Activated naive CD4-positive, alpha-beta T cell treated with anti-CD3 and anti-CD28 coated beads, Interleukin-2, amount 50 U/mL, for 72 hours (primary cell): ENCODE measurements around the gene PKD1. TPM values are rescaled to one million over a fixed set of nuclear protein-coding genes. Genes with fewer than 3 reads are reported as not detected.

Experiments used
- ATAC-seq, 2 donors: fragments of 150-1000 bp; cut with Tn5 transposase; 2 replicates each; pipeline ENCODE4 v1.10.0; 2021; ENCODE audit warnings: mild to moderate bottlenecking in 2 of 2, moderate library complexity in 2 of 2
- DNase-seq, 2 donors: peaks; one replicate each; pipeline ENCODE4 v3.0.0; 2021 to 2022; ENCODE audit warnings: low spot score in 2 of 2
- H3K27ac Mint-ChIP-seq, 2 donors: one replicate each; pipeline ENCODE4 v1.8.0; 2022; ENCODE audit warnings: mild to moderate bottlenecking in 2 of 2, mixed read lengths in 2 of 2
- H3K36me3 Mint-ChIP-seq, 2 donors: one replicate each; pipeline ENCODE4 v1.8.0; 2022; ENCODE audit warnings: mixed read lengths in 2 of 2
- H3K9me3 Mint-ChIP-seq, 2 donors: one replicate each; pipeline ENCODE4 v1.8.0; 2022; ENCODE audit warnings: mixed read lengths in 2 of 2
- total RNA-seq, 2 donors: library from RNA; stranded (reverse); gene quantifications; one replicate each; pipeline ENCODE4 v1.2.3, GENCODE V29; 2022

The PKD1 gene
- total RNA-seq, 2 donors from 2014 or later, result 77.0 to 87.6 TPM

DNA sequence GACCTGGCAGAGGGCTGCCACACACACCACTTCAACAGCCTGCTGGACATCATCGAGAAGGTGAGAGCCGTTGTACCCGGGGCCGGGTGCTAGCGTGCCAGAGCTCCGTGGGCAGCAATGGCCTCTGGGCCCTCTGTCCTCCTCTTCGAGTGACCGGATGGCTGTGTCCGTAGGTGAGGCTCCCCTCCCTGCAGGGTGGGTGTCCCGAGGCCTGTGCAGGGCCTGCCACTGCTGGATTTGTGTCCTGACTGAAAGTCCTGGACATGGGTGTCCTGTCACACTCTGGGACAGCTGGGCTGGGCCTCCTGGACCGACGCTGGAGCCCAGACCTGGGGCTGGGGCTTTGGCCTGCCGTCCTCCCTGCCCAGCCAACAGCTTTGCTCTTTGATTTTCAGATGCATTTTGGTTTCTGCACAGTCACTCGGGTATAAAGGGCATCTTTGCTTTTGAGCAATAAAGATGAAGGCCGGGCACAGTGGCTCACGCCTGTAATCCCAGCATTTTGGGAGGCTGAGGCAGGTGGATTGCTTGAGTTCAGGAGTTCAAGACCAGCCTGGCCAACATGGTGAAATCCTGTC lies 71.2 kb downstream of the PKD1 start:
- Mint-ChIP-seq H3K36me3 (peaks cover 4 to 6% of the 10 kb centered on the region in 2 donors), H3K9me3 (no peaks in the 10 kb centered on the region), H3K27ac (no peak overlapping the region)
- ATAC-seq (no peak), DNase-seq (no peak)

DNA sequence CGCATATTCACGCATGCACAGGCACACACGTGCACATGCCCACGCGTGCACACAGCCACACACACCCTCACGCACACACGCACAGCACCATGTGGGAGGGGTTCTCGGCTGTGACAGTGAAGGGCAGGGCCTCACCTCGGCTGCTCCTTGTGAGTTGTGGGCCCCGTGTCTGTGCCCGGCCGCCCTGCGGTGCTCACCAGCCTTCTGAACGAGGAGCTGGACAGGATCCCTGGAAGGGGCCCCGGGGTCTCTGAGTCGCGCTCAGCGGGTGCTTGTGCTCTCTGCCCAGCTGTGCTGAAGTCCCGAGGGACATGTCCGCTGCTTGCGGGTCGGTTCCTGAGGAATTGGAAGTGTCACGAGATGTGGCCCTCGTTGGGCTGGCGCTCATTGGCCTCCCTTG lies 71.8 kb downstream of the PKD1 start:
- Mint-ChIP-seq H3K36me3 (peaks cover 4 to 6% of the 10 kb centered on the region in 2 donors), H3K27ac (peak overlapping the region in 1 of 2 donors; percentile 24), H3K9me3 (no peaks in the 10 kb centered on the region)
- DNase-seq, result no peak
- ATAC-seq, result no peak

DNA sequence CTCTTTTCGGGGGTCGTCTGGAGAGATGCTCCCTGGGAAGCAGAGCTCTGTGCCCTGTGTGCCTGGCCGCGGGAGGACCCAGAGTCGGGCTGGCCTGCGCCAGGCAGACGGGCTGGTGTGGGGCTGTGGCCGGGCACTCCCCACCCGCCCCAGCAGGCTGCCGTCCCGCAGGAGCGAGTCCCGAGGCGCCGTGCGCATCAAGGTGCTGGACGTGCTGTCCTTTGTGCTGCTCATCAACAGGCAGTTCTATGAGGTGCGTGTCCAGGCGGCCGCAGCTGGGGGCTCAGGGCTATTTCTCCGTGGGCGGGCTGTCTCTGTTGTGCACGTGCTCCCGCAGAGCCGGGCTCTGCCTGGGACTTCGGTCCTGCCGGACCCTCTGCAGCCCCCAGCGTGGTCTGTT lies 72.9 kb downstream of the PKD1 start:
- Mint-ChIP-seq H3K9me3 (no peaks in the 10 kb centered on the region), H3K36me3 (peaks cover 4 to 6% of the 10 kb centered on the region in 2 donors), H3K27ac (peak overlapping the region in 1 of 2 donors; percentile 24)
- DNase-seq (no peak), ATAC-seq (no peak)

DNA sequence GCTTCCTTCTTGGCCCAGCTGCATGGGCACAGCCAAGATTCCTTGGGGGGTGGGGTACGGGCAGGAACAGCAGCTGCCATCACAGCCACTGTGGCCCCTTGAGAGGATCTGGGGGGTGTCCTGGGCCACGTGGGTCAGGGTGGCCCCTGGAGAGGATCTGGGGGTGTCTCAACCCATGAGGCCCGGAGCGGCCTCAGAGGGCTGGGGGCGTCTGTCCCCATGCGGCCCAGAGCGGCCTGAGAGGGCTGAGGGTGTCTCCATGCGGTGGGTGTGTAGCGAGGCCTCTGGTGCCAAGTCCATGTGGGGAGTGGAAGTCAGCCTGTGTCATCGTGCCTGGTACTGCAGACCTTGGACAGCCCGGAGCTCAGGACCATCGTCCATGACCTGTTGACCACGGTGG lies 74.2 kb downstream of the PKD1 start:
- ATAC-seq (no peak), DNase-seq (no peak)
- H3K36me3 Mint-ChIP-seq, result peaks cover 4 to 6% of the 10 kb centered on the region in 2 donors
- H3K9me3 Mint-ChIP-seq, result no peaks in the 10 kb centered on the region
- H3K27ac Mint-ChIP-seq, result no peak overlapping the region

DNA sequence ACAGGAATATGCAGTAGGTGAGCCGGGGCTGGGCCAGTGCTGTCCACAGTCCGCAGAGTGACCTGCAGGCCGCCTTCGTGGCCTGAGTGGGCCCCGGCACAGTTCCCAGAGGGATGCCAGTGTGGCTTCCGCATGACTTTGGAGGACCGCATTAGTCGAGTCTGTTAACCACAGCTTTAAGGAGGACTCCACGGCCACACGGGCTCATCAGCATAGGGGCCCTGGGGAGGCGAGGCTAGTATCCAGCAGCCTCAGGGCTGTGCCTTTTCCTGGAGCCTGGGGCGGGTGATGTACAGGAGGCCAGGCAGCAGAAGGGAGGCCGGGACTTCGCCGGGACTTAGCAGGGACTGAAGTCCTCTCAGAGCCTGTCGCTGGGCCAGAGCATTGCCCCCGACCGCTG lies 74.7 kb downstream of the PKD1 start:
- no peak for ATAC-seq
- no peaks in the 10 kb centered on the region for H3K9me3 Mint-ChIP-seq
- H3K27ac Mint-ChIP-seq, result no peak overlapping the region
- H3K36me3 Mint-ChIP-seq, result peaks cover under 1 to 4% of the 10 kb centered on the region in 2 donors
- no peak for DNase-seq

DNA sequence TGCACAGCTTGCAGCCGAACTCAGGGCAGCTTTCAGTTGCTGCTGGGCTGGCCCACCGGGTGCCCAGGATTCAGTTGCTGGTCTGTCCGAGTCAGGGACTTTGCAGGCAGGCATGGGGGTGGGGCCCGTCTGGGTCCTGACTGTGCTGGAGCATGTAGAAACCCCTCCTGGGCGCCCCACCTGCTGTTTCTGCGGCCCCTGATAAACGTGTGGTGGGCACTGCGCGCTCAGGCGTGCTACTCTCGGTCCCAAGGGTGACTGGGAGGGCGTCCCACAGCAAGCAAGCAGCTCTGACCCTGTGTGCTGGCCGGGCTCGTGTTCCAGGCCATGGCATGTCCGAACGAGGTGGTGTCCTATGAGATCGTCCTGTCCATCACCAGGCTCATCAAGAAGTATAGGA lies 75.4 kb downstream of the PKD1 start:
- ATAC-seq (no peak), DNase-seq (no peak)
- Mint-ChIP-seq H3K9me3 (no peaks in the 10 kb centered on the region), H3K27ac (no peak overlapping the region), H3K36me3 (no peaks in the 10 kb centered on the region)

DNA sequence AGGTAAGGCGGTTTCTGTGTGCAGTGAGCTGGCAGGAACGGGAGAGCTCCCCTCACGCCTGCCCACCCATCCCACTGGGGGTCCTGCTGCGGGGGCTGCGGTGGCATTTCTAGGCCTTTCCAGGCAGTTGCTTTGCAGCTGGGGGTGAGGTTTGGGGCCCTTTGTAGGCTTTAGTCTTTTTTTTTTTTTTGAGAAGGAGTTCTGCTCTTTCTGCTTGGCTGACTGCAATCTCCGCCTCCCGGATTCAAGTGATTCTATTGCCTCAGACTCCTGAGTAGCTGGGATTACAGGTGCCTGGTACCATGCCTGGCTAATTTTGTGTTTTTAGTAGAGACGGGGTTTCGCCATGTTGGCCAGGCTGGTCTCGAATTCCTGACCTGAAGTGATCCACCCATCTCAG lies 76.8 kb downstream of the PKD1 start:
- DNase-seq, result no peak
- H3K36me3 Mint-ChIP-seq, result no peaks in the 10 kb centered on the region
- ATAC-seq, result no peak

DNA sequence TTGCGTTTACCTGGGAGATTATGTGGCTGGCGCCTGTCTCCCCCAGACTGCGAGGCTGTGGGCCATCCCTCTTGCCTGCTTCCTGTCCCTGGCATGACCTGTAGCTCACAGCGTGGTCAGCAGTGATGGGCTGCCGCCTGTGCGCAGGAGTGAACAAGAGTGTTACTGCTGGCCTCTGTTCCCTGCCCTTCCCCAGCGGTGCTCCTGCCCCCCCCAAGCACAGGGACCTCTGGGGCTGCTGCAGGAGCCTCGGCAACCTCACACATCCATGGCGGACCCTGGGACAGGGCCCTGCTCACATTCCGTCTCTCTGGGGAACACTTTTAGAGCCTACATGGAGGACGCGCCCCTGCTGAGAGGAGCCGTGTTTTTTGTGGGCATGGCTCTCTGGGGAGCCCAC lies 77.3 kb downstream of the PKD1 start:
- Mint-ChIP-seq H3K36me3 (no peaks in the 10 kb centered on the region), H3K9me3 (no peaks in the 10 kb centered on the region), H3K27ac (peak overlapping the region in 1 of 2 donors; percentile 50)
- no peak for ATAC-seq
- no peak for DNase-seq

More for the DNA sequence above, 76.8 kb downstream of the PKD1 start:
- Mint-ChIP-seq H3K27ac (peak overlapping the region in 1 of 2 donors; percentile 50), H3K9me3 (no peaks in the 10 kb centered on the region)

DNA sequence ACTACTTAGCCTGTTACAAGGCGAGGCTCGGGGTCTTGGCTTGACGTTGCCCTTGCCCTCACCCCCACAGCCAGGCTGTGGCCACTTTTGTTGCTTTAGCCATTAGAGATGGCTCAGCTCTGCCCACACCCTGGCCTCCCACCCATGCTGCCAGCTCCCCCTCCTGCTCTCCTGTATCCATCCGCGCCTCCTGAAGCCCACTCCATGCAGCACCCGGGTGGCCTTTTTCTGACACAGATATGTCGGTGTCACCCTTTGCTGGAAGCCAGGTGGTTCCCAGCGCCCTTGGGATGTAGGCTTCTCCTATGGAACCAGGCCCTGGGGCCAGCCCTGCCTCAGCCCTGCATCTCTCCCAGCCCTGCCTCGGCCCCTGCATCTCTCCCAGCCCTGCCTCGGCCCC lies 78.3 kb downstream of the PKD1 start:
- DNase-seq (no peak), ATAC-seq (no peak)
- Mint-ChIP-seq H3K36me3 (no peaks in the 10 kb centered on the region), H3K27ac (peak overlapping the region; percentile 16 to 27), H3K9me3 (no peaks in the 10 kb centered on the region)

DNA sequence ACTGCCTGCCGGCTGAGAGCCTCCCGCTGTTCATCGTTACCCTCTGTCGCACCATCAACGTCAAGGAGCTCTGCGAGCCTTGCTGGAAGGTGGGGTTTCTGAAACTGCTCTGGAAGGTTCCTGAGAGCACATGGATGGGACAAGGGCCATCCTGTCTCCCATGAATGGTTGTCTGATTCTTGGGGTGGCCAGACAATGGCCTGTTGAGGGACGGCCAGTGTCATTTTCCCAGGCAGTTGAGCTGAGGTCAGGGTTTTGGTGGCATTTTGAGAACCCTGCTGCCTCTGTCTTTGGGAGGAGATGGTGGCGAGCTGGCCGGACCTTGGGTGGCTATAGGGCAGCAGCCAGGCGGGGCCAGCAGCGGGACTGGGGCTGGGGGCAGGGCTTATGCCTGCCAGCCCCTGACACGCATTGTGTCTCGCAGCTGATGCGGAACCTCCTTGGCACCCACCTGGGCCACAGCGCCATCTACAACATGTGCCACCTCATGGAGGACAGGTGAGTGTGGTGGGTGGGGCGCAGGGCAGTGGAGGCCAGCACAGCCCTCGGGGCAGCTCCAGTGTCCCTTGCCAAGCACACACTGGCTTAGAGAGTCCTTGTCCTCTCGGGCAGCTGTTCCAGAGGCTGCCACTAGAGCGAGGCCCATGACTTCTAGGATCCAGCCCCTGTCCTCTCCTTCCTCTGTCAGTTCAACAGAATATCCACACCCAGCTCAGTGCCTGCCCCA lies 78.9 kb downstream of the PKD1 start:
- no peak for DNase-seq
- Mint-ChIP-seq H3K27ac (peak overlapping the region; percentile 16 to 27), H3K9me3 (no peaks in the 10 kb centered on the region), H3K36me3 (no peaks in the 10 kb centered on the region)
- peak in 1 of 2 donors; percentile 14 for ATAC-seq

DNA sequence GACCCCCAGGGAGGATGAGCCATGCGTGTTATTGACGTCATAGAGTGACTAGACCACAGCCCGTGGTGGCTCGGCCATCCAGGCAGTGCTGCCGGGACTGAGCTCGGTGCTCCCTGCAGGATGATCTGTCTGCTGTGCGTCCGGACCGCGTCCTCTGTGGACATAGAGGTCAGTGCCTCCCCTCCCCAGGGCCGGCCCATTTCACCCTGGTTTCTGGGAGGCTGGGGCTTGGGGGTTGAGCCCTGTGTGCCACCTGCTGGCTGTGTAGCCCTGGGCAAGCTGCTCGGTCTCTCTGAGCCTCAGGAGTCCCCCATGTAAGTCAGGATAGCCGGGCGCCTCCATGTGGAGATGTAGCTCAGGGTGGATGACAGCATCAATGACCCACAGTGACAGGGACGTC lies 79.6 kb downstream of the PKD1 start:
- no peak overlapping the region for H3K27ac Mint-ChIP-seq
- H3K36me3 Mint-ChIP-seq, result no peaks in the 10 kb centered on the region
- ATAC-seq, result no peak

DNA sequence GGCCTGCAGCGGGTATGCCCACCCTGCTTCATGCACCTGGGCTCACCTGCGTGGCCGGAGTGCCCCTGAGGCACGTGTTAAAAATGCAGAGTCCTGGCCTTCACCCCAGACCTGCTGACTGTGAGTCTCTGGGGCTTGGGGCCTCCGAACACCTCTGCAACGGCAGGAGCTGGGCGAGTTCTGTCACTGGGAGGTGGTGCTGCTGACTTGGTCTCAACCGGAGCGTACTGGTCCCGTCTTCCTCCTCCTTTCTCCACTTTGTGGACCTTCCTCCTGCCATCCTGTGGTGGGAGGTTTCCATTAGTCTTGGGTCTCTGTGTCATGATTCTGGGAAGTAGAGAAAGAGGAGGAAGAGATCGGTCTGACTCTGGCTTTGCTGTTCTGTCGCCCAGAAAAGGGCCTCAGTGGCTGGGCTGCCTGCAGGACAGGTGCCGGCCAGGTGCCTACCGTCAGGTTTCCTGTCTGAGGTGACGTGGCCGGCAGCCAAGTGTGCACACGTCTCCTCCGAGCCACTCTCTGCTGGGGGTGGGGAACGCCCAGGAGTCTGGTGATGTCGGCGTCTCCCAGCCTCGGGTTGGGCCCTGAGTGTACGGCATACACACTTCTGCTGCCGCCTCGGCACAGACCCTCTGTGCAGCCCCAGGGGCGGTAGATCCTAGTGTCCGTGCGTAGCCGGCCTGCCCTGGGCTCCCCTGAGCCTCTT lies 81.0 kb downstream of the PKD1 start:
- no peaks in the 10 kb centered on the region for H3K36me3 Mint-ChIP-seq
- ATAC-seq, result no peak

More for the DNA sequence above, 79.6 kb downstream of the PKD1 start:
- no peak for DNase-seq
- H3K9me3 Mint-ChIP-seq, result no peaks in the 10 kb centered on the region

DNA sequence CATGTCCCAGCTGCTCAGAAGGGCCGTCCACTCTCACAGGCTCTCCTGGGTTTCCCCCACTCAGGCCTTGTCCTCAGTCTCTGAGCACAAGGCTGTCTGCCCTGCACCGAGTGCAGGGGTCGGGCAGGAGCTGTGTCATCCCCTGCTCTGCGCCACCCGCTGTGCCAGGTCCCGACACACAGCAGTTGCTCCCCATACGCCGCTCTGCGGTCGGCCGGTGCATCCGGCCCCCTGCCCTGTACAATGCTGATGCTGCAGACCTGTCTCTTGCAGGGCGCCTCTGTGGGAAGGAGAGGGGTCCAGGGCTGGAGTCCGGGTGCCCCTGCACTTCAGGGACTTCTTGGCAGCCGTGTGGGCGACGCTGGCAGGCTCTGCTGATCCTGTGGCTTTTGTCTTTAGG lies 81.8 kb downstream of the PKD1 start:
- DNase-seq (no peak), ATAC-seq (no peak)
- H3K9me3 Mint-ChIP-seq, result no peaks in the 10 kb centered on the region
- no peak overlapping the region for H3K27ac Mint-ChIP-seq
- H3K36me3 Mint-ChIP-seq, result no peaks in the 10 kb centered on the region

More for the DNA sequence above, 81.0 kb downstream of the PKD1 start:
- Mint-ChIP-seq H3K27ac (no peak overlapping the region), H3K9me3 (no peaks in the 10 kb centered on the region)
- no peak for DNase-seq

DNA sequence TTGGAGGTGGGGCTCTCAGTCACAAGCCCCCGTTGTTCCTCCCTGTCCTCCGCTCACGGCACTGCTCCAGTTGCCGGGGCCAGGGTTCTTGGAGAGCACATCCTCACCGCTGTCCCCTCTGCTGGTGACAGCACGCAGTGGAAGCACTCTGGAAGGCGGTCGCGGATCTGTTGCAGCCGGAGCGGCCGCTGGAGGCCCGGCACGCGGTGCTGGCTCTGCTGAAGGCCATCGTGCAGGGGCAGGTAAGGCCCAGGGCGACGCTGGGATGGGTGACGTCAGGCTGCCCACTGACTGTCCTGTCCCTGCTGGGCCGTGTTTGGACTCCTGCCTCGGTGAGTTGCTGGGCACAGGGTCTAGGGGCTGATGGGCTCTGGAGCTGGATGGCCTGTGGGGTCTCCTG lies 82.5 kb downstream of the PKD1 start:
- ATAC-seq, result no peak
- no peaks in the 10 kb centered on the region for H3K9me3 Mint-ChIP-seq
- no peak for DNase-seq
- H3K36me3 Mint-ChIP-seq, result peaks cover 0 to 5% of the 10 kb centered on the region in 2 donors
- no peak overlapping the region for H3K27ac Mint-ChIP-seq

DNA sequence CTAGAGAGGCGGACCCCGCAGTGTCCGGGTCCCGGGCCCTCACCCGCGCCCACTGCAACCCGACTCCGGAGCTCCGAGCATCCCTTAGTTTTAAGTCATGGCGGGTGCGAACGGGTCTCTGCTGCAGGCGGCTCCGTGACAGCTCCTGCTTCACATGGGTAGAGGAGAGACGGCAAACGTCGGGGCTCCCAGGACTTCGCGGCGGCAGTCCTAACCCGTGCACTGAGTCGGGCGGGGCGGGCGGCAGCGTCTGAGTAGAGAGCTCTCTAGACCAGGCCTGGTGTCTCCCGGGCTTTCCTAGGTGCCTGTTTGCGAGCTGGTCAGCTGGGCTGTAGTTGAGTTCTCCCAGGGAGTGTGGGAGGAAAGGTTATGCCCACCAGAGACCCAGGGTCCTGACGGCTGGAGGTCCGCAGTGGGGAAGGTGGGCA lies 87.6 kb downstream of the PKD1 start:
- peaks cover 0 to 6% of the 10 kb centered on the region in 2 donors for H3K36me3 Mint-ChIP-seq
- H3K27ac Mint-ChIP-seq, result peak overlapping the region; percentile 79 to 82
- no peaks in the 10 kb centered on the region for H3K9me3 Mint-ChIP-seq
- ATAC-seq (peak in 1 of 2 donors; percentile 26), DNase-seq (no peak)

DNA sequence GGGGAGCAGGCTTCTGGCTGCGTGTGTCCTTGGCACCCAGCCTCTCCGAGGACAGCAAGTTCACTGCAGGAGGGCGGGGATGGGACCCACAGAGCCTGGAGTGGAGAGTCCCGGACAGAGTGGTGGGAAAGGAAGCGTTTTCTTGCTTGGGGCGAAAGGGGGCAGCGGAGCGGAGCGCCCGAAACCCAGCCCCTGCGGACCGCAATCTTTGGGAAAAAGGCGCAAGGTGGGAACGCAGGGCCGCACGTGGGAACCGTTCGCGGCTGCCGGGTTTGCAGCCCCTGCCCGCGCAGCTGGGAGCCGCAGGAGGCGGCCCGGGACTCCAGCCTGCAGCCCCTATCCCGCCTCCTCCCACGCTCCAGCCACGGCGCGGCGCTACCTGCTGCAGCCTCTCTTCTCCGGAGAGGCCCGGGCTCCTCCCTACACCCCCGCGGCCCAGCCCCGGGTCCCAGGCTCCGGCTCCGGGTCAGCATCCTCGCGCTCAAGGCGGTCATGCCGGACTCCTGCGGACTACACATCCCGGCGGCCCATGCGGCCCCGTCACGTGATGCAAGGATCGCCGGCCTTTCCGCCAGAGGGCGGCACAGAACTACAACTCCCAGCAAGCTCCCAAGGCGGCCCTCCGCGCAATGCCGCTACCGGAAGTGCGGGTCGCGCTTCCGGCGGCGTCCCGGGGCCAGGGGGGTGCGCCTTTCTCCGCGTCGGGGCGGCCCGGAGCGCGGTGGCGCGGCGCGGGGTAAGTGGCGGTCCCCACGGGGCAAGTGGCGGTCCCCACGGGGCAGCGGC lies 88.2 kb downstream of the PKD1 start, which contains the start of the genes NTHL1 and TSC2:
TSS of gene NTHL1 (minus strand) at position 505 of the 786 bp plus-strand sequence. CDS start at position 494, 11 bp downstream.
TSS of gene TSC2 (plus strand) at position 656 of the 786 bp plus-strand sequence. CDS start 631 bp downstream, outside the sequence.
- peak; percentile 99 for ATAC-seq
- peak within 1 kb of the TSS; percentile 79 to 82 for H3K27ac Mint-ChIP-seq

More for the DNA sequence above, 88.2 kb downstream of the PKD1 start, which contains the start of the genes NTHL1 and TSC2:
- Mint-ChIP-seq H3K9me3 (no peaks in the 10 kb centered on the region), H3K36me3 (peaks cover 0 to 6% of the 10 kb centered on the region in 2 donors)
- peak; percentile 96 to 97 for DNase-seq
